ENCODE results near the gene SLC6A6.

DNA sequence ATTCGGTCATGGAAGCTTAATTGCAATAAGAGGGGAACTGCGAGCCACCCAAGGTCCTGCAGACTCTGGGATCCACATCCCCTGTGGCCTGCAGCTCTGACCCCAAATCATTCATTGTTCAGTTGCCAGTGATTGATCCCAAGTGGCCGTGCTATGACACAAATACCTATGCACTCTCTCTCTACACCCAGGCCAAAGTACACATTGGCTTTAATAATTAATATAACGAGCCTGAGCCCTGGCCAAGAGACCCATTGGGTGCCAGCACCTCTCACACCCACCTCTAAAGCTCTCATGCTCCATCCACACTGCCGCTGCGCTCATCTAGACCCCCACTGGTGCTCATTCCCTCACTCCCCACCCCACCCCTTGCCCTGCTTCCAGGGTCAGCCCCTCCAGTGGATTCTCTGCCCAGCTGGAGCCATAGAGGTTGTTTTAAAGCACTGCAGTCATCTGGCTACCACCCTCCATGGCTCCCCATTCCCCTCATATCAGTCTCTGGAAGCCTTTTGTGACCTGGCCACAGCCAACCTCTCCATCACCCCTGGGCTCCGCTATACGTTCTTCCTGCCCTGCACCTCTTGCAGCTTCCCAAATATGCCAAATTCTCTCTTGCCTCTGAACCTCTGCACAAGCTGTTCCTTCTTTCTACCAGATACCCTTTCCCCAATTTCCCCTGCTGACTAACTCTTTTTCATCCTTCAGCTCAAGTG, 37.7 kb upstream of the SLC6A6 start:
- no peak for TF ChIP-seq POLR2A (IDR thresholded peaks at IDR 0.05)
- no peak for TF ChIP-seq CTCF (IDR thresholded peaks at IDR 0.05)

All from esophagus squamous epithelium (tissue), 4 donors.